HS-27A (cell line): ENCODE measurements around the gene MRE11.
"Not testable (repeated sequence)": the region's sequence is repeated elsewhere in the genome, so short reads cannot be mapped to it uniquely, and the experiment has no call there.

Experiments used
- DNase-seq: peaks from one replicate; pipeline ENCODE4 v3.0.0-alpha.2; 2012; ENCODE audit warnings: low read depth, missing footprints

Gene MRE11

GRCh38 chr11:94424011-94424410, 69.6 kb downstream of the MRE11 start:
- DNase-seq, result no peak

GRCh38 chr11:94423507-94423906, 70.1 kb downstream of the MRE11 start:
- no peak for DNase-seq

GRCh38 chr11:94418123-94418765, 75.4 kb downstream of the MRE11 start:
- DNase-seq, result no peak

- no peak for DNase-seq
These were observed 76.2 kb downstream of the MRE11 start for GRCh38 chr11:94417386-94417987.

GRCh38 chr11:94405062-94405833, 88.4 kb downstream of the MRE11 start:
- no peak for DNase-seq

GRCh38 chr11:94402355-94402754, 91.3 kb downstream of the MRE11 start:
- DNase-seq, result no peak

GRCh38 chr11:94401773-94402265, 91.8 kb downstream of the MRE11 start:
- DNase-seq, result no peak

- no peak for DNase-seq
These were observed 92.5 kb downstream of the MRE11 start, which contains the start of gene GPR83 for GRCh38 chr11:94400839-94401772. GPR83 (minus strand) TSS chr11:94401419; CDS start chr11:94401247, 172 bp downstream.

GRCh38 chr11:94400457-94400838, 93.2 kb downstream of the MRE11 start:
- DNase-seq, result no peak

GRCh38 chr11:94400050-94400449, 93.6 kb downstream of the MRE11 start:
- DNase-seq, result no peak

GRCh38 chr11:94398101-94398500, 95.5 kb downstream of the MRE11 start:
- DNase-seq, result no peak

GRCh38 chr11:94396282-94396681, 97.4 kb downstream of the MRE11 start:
- no peak for DNase-seq

- DNase-seq, result not testable (repeated sequence)
These were observed 101.7 kb downstream of the MRE11 start for GRCh38 chr11:94391937-94392336.

GRCh38 chr11:94379613-94380012, 114.0 kb downstream of the MRE11 start:
- no peak for DNase-seq

- DNase-seq, result no peak
These were observed 116.8 kb downstream of the MRE11 start for GRCh38 chr11:94376841-94377240.

GRCh38 chr11:94370576-94370975, 123.1 kb downstream of the MRE11 start:
- DNase-seq, result not testable (repeated sequence)
